ENCODE data around the gene WSB1. TPM values are rescaled to one million over a fixed set of nuclear protein-coding genes. Genes with fewer than 3 reads are reported as not detected.

Gene WSB1
- total and polyA plus RNA-seq, 10 of the 15 experiments (the other 5 are each of a cell fraction or from before 2014, with no cell fraction given) = 26.6 to 458 (median 101) TPM

GRCh38 chr17:27323538-27324215 is 29.8 kb downstream of the WSB1 start:
- ChIA-PET RAD21 (ENCODE audit: unreplicated experiment) (no interaction called here), POLR2A (interaction anchor here (0.6 kb wide), 1 partner anchor 60 kb away, joined by 3 read pairs; no protein-coding TSS in a partner anchor), SMC1A (ENCODE audit: uncharacterized antibody, unreplicated experiment) (interaction anchor here (1.4 kb wide), 1 partner anchor 11 kb away, joined by 3 read pairs; no protein-coding TSS in a partner anchor), CTCF (interaction anchor here (1.2 kb wide), 1 partner anchor 11 kb away, joined by 3 read pairs; no protein-coding TSS in a partner anchor)
- ATAC-seq = no peak
- DNase-seq (ENCODE audit: low read depth, low spot score) = no peak
- peaks cover 2 to 3% of the 10 kb centered on the region in 2 experiments; a peak in 1 of 4 replicates for H3K36me3 ChIP-seq (ENCODE audit: control insufficient read depth in 2 of 2, insufficient read depth in 2 of 2, low read length in 1 of 2)
- no peak overlapping the region for H3K9ac ChIP-seq (ENCODE audit: control insufficient read depth, insufficient read depth, low read length)
- FAIRE-seq = no peak
- no peaks in the 10 kb centered on the region for H3K27me3 ChIP-seq (replicated peaks in 1 of 2; ENCODE audit: control insufficient read depth in 2 of 2, insufficient read depth in 2 of 2, low read length in 1 of 2)
- in situ Hi-C loops (cut with MboI) = no loop called here
- H3K9me3 ChIP-seq (replicated peaks; ENCODE audit: control insufficient read depth, insufficient read depth, low read length) = no peaks in the 10 kb centered on the region
- no peaks in the 10 kb centered on the region for H3K79me2 ChIP-seq (ENCODE audit: control insufficient read depth, insufficient read depth, low read length)
- no peak for TF ChIP-seq NR2F1 (conservative IDR thresholded peaks at IDR 0.05)
- TF ChIP-seq ZNF24 (IDR thresholded peaks at IDR 0.05) = no peak
- no TSS peak for BruUV-seq (replicated peaks)
- no peak overlapping the region for H3K4me3 ChIP-seq
- intact Hi-C loops (cut with micrococcal nuclease; ENCODE audit: unreplicated experiment) = no loop called here
- WGBS (ENCODE audit: insufficient coverage, insufficient replicate concordance, low lambda C conversion rate, missing lambda C conversion rate) = 95% methylated on average over 7 of the region's 7 CpGs
- no peak overlapping the region for H3K27ac ChIP-seq (ENCODE audit: control insufficient read depth, insufficient read depth)
- H2AFZ ChIP-seq (ENCODE audit: control insufficient read depth, low read depth, low read length) = no peak overlapping the region
- H3K4me1 ChIP-seq (ENCODE audit: control insufficient read depth, insufficient read depth, low read length) = no peaks in the 10 kb centered on the region
- H3K4me2 ChIP-seq (ENCODE audit: control insufficient read depth, insufficient read depth) = no peak overlapping the region
- H4K20me1 ChIP-seq (ENCODE audit: control insufficient read depth, insufficient read depth) = no peaks in the 10 kb centered on the region

- Histone ChIP-seq H4K20me1 (ENCODE audit: control insufficient read depth, insufficient read depth) (no peaks in the 10 kb centered on the region), H3K36me3 (ENCODE audit: control insufficient read depth in 2 of 2, insufficient read depth in 2 of 2, low read length in 1 of 2) (no peaks in the 10 kb centered on the region), H3K27ac (ENCODE audit: control insufficient read depth, insufficient read depth) (no peak overlapping the region), H3K79me2 (ENCODE audit: control insufficient read depth, insufficient read depth, low read length) (no peaks in the 10 kb centered on the region), H2AFZ (ENCODE audit: control insufficient read depth, low read depth, low read length) (no peak overlapping the region), H3K9ac (ENCODE audit: control insufficient read depth, insufficient read depth, low read length) (no peak overlapping the region), H3K4me2 (ENCODE audit: control insufficient read depth, insufficient read depth) (no peak overlapping the region), H3K9me3 (replicated peaks; ENCODE audit: control insufficient read depth, insufficient read depth, low read length) (no peaks in the 10 kb centered on the region), H3K27me3 (replicated peaks in 1 of 2; ENCODE audit: control insufficient read depth in 2 of 2, insufficient read depth in 2 of 2, low read length in 1 of 2) (no peaks in the 10 kb centered on the region), H3K4me1 (ENCODE audit: control insufficient read depth, insufficient read depth, low read length) (no peaks in the 10 kb centered on the region), H3K4me3 (no peak overlapping the region)
- ChIA-PET SMC1A (ENCODE audit: uncharacterized antibody, unreplicated experiment) (interaction anchor here (1.4 to 2.7 kb wide), 2 partner anchors 13 to 83 kb away, joined by 3 to 7 read pairs; no protein-coding TSS in a partner anchor), RAD21 (ENCODE audit: unreplicated experiment) (no interaction called here), CTCF (interaction anchor here (0.8 kb wide), 1 partner anchor 88 kb away, joined by 3 read pairs; no protein-coding TSS in a partner anchor), POLR2A (interaction anchor here (0.9 kb wide), 1 partner anchor 12 kb away, joined by 3 read pairs; no protein-coding TSS in a partner anchor)
- in situ Hi-C loops (cut with MboI) = no loop called here
- TF ChIP-seq CBX5 (IDR thresholded peaks at IDR 0.05; ENCODE audit: low read depth) = no peak
- ATAC-seq = no peak
- intact Hi-C loops (cut with micrococcal nuclease; ENCODE audit: unreplicated experiment) = no loop called here
- no peak for FAIRE-seq
- BruUV-seq (replicated peaks) = no TSS peak
- 59% methylated on average over 5 of the region's 5 CpGs for WGBS (ENCODE audit: insufficient coverage, insufficient replicate concordance, low lambda C conversion rate, missing lambda C conversion rate)
- no peak for DNase-seq (ENCODE audit: low read depth, low spot score)
Measured at GRCh38 chr17:27324771-27325339, 30.9 kb downstream of the WSB1 start.

Measured in GM12878 (cell line).